Retina (tissue), 1 donor: ENCODE measurements around the gene TRAK1.
A peak's percentile ranks its signal among the peaks of the same experiment; 100 is the strongest.

ENCODE experiments used
- DNase-seq: peaks from one replicate; pipeline ENCODE4 v3.0.0-alpha.2; 2016

The TRAK1 gene

GRCh38 chr3:42216302-42216701 is 125.1 kb downstream of the TRAK1 start:
- DNase-seq, result no peak

- DNase-seq, result no peak
These were observed 125.8 kb downstream of the TRAK1 start for GRCh38 chr3:42216931-42217333.

GRCh38 chr3:42220436-42221121 is 129.4 kb downstream of the TRAK1 start:
- no peak for DNase-seq

- no peak for DNase-seq
These were observed 132.0 kb downstream of the TRAK1 start for GRCh38 chr3:42222942-42223693.

GRCh38 chr3:42224178-42224577 is 133.0 kb downstream of the TRAK1 start:
- DNase-seq, result no peak

GRCh38 chr3:42224658-42225421 is 133.7 kb downstream of the TRAK1 start:
- no peak for DNase-seq

GRCh38 chr3:42225486-42226363 is 134.6 kb downstream of the TRAK1 start:
- no peak for DNase-seq

- DNase-seq, result no peak
These were observed 135.6 kb downstream of the TRAK1 start for GRCh38 chr3:42226470-42227425.

- no peak for DNase-seq
These were observed 137.6 kb downstream of the TRAK1 start for GRCh38 chr3:42228796-42229195.

- peak; percentile 21 for DNase-seq
These were observed 138.2 kb downstream of the TRAK1 start for GRCh38 chr3:42229266-42229941.

- peak; percentile 68 for DNase-seq
These were observed 139.0 kb downstream of the TRAK1 start for GRCh38 chr3:42229942-42230688.

GRCh38 chr3:42230860-42231259 is 139.7 kb downstream of the TRAK1 start:
- no peak for DNase-seq

GRCh38 chr3:42235532-42235931 is 144.4 kb downstream of the TRAK1 start:
- DNase-seq, result no peak

- no peak for DNase-seq
These were observed 145.5 kb downstream of the TRAK1 start for GRCh38 chr3:42236611-42237010.

GRCh38 chr3:42246091-42246490 is 154.9 kb downstream of the TRAK1 start:
- DNase-seq, result no peak

GRCh38 chr3:42247576-42248027 is 156.4 kb downstream of the TRAK1 start:
- peak; percentile 71 for DNase-seq

GRCh38 chr3:42250761-42251160 is 159.6 kb downstream of the TRAK1 start:
- DNase-seq, result no peak

- no peak for DNase-seq
These were observed 163.4 kb downstream of the TRAK1 start for GRCh38 chr3:42254566-42254965.

GRCh38 chr3:42256135-42256819 is 165.1 kb downstream of the TRAK1 start:
- no peak for DNase-seq
